ENCODE data around the gene LCMT1.
"Not testable (repeated sequence)": the region's sequence is repeated elsewhere in the genome, so short reads cannot be mapped to it uniquely, and the experiment has no call there.

LCMT1 gene

DNA sequence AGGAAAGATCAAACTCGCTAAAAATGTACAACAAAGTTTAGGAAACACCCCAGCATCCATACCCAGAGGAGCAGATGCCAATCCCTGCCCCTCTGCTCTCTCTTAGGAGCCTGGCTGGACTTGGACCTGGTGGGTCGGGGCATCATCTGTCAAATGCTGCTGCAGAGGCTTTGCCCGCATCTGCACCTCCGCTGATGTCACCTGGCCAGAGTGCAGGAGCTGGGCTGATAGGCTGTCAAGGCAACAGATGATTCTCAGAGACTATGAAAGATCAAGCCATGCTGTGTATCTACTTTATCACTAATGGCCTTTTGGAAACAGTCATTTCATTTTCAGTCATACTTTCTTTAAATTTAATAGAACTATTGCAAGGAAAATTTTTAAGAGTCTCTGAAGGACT, 15.9 kb upstream of the LCMT1 start:
- DNase-seq (ENCODE audit: low spot score): no peak

DNA sequence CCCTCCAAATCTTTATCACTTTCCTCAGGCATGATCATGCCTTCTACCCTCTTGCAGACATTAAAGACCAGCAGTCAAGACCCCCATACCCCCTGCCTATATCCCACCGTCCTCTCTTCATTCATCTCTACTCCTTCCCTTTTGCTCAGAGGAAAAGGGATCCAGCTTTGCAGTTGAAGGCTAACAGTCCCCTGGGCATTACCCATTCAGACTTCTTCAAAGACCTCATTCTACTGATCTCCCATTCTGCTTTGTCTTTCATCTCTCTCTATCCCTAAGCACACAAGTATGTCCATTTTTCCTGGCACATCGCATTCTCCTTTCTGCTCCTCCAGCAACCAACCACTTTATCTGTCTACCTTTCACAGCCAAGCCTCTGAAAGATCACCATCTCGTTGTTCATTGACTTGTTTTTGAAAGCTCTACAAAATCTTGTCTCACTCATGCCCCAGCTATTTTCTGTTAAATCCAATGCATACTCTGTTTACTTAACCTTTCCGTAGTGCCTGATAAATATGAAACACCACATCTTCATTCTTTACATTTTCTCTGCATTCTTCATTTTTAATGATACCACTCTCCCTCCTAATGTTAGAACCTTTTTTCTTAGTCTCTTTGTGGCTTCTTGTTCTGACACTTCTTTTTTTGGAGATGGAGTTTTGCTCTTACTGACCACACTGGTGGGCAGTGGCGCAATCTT, 14.1 kb upstream of the LCMT1 start:
- DNase-seq (ENCODE audit: low spot score): no peak

DNA sequence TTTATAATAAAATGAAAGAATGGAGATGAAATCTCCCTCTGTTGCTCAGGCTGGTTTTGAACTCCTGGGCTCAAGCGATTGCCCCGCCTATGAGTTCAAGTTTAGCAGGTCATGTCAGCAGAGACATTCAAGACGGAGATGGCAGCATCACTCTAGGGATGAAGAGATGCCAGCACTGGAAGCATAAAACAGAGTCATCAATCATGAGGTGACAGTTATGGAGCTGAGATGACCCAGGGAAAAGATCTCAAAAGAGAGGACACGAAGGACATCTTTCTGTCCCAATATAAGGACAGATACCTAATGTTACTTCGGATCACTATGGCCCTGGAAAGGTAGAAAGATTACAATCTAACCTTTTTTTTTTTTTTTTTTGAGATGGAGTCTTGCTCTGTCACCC, 11.0 kb upstream of the LCMT1 start:
- DNase-seq (ENCODE audit: low spot score): no peak

DNA sequence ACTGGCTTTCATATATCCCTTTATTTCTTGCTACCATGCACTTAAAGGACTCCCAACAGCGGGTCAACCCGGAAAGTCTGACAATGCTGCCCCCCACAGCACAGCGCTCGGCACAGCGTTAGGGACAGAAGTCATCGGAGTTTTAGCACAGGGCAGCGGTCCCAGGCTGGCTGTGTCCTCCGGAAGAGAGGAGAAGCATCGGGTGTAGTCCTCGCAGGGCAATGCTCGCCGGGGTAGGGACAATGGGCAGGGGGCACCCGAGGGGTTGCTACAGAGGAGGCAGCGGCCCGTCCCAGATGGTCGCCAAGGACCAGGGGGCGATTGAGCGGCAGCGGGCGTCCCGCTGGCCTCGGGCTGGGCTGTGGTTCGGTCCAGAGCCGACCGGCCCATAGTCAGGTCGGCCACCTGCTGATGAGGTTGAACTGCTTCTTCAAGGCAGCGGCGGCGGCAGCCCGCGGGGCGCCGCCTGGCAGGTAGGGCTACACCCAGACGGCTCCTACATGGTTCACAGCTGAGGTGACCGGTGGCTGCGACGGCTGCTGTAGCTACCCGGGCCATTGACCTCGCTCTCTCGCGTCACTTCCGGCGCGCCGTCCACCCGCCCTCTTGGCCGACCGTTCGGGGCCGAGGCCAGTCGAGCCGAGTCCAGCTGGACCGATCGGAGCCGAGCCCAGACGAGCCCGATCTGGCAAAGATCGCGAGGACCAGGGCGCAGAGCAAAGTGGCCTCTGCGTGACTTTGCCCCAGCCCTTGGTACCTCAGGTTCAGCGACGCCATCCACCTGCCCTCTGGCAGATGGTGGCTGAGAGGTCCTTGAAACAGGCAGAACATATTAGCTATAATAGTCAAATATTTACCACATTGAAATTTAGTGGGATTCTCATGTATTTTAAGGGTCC, 4.7 kb upstream of the LCMT1 start:
- DNase-seq (ENCODE audit: low spot score): peak; percentile 92

DNA sequence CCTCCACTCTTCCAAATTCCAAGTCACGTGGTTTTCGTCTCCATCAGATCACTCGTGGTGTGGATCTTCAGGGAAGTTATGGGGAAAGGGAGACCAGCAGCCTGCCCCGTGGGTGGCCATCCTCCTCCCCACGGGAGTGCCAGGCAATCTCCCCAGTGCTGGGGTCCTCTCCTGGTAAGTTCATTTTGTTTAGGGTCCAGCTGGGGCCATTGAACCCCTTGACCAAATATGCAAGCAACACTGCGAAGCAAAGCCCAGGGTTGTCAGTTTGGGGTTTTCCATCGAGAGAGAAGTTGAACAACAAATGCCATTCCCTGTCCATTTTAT, 4.1 kb upstream of the LCMT1 start:
- no peak for DNase-seq (ENCODE audit: low spot score)

DNA sequence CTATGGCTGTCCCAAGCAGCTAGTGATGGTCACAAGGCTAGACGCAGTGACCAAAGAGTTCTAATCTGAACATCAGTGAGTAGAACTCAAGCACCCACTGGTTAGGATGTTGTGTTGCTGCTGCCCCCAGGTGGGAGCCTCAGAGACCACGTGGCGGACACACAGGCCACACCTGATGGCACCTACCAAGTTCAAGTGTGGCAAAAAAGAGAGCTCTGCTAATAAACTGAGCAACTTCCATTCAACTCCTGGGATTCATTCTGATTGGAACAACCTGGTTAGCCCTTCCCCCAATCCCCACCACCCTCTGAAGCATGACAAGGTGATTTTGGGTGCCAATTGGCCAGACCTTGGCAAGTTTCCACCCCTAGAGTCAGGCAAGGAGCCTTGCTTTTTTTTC, 3.5 kb upstream of the LCMT1 start:
- DNase-seq (ENCODE audit: low spot score): no peak

DNA sequence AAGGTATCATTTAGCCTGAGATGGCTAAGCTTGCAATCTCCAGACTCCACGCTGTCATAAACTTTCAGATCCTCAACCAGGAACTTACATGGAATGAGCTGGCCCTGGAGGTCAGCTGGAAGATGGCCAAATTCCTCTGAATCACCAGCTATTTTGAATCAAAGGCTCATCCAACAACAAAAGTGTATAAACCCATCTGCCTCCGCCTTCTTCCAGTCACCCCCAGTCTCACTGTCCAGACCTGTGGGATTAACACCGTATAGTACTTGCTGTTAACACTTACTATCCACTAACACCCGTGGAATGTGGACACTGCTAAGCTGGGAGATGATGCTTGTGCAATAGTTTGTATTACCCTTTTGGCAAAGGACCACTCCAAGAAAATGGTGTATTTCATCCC, 1.9 kb upstream of the LCMT1 start:
- no peak for DNase-seq (ENCODE audit: low spot score)

DNA sequence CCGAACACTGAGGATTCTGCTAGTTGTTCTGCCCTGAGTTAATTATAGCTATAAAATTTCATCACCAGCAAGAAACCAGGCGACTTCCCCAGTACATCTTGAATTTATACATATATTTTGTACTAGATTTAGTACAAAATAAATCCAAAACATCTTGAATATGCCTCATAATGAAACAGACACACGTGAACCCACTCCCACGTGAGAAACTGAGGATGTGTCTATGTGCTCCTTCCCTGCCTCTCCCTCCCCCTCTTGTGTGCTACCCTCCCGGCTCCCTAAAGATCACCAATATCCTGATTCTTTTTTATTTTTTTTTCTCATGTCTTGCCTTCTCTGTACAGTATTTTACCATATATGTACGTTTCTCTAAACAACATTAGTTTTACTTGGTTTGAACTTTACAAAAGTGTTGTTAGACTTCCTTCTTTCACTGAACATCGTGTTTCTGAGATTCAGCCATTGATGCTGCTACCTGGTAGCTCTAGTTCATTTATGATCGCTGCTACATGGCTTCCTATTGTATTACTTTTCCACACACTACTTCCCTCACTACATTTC, 1.1 kb upstream of the LCMT1 start:
- DNase-seq (ENCODE audit: low spot score): no peak

DNA sequence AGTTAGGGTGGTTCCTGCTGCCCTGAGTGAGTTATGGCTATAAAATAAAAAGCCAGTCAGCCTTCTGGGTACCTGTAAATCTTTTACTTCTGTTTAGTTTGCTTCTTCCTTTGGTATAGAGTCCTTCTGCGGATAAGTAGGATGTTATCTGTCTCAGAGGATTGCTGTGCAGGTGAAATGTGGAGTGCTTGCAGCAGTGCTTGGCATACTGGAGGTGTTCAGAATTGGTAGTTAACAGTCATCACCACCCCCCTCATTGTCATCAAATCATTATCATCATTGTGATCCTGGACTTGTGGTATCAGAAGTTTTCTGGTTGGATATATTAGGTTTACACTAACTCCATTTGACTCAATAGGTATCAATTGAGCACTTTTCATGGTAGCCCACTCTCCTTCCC, 2.6 kb downstream of the LCMT1 start:
- DNase-seq (ENCODE audit: low spot score): no peak

DNA sequence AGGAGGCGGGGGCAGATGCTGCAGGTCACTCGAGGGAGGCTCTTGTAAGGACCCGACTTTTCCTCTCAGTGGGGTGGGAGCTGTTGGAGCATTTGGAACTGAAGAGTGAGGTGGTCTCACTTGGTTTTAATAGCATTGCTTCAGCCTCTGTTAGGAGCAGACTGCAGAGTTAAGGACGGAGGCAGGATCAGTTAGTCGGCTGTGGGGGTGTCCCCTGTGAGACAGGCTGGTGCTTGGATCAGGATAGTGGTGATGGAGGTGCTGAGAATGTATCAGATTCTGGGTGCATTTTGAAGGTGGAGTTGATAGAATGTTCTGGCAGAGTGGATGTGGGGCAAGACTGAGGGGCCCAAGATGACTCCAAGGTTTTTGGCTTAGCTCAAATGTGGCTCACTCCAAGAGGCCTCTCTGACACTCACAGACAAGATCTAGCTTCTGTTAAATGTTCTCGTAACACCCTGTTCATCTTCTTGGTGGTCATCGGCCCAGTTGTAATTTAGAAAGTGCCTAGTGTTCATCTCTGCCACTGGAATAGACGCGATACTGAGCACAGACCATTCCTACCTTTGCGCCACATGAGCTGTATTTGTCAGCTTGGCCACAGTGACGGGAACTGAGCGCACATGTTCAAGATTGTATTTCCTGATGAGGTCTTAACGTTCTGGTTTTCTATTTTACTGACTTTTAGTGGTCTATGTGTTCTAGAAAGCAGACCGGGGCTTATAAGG, 7.5 kb downstream of the LCMT1 start:
- no peak for DNase-seq (ENCODE audit: low spot score)

DNA sequence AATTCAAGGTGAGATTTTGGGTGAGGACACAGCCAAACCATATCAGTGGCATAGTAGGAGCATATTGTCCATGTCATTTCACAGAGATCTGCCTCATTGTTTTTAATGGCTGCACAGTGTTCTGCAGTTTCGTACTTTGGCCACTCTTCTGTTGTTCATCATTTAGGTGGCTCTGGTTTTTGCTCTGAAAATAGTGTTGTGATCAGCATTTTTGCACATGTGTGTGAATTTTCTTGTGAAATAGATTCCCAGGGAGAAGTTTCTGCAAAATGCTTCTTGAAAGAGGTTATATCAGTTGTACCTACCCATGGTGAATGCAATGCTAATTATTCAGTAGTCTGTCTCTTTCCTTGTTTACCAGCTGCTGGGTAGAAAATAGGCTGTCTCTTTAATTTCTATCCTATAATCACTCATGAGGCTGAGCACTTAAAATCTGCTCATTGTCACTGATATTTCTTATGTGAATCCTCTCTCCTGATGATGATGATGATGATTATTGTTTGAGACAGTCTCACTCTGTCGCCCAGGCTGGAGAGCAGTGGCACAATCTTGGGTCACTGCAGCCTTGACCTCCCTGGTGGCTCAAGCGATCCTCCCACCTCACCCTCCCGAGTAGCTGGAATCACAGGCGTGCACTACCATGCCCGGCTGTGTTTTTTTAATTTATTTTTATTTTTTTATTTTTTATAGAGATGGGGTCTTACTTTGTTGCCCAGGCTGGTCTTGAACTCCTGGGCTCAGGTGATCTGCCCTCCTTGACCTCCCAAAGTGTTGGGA, 10.5 kb downstream of the LCMT1 start:
- no peak for DNase-seq (ENCODE audit: low spot score)

DNA sequence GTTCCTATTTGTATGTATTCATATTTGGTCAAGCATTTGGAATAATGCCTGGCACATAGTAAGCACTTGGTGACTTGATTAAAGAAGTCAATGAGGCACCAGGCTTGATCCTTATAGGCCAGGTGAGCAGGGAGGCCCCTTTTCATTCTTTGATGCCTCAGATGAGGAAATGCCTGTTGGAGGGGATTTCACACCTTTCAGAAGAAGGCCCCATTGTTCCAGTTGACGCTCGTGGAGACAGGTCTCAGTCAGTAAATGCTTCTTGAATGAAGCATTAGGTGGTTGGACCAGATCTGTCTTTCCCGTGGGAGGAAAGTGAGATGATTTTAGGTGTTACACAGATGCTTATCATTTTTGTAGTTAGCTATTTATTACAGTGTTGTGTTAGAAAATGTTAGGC, 13.0 kb downstream of the LCMT1 start:
- DNase-seq (ENCODE audit: low spot score): no peak

DNA sequence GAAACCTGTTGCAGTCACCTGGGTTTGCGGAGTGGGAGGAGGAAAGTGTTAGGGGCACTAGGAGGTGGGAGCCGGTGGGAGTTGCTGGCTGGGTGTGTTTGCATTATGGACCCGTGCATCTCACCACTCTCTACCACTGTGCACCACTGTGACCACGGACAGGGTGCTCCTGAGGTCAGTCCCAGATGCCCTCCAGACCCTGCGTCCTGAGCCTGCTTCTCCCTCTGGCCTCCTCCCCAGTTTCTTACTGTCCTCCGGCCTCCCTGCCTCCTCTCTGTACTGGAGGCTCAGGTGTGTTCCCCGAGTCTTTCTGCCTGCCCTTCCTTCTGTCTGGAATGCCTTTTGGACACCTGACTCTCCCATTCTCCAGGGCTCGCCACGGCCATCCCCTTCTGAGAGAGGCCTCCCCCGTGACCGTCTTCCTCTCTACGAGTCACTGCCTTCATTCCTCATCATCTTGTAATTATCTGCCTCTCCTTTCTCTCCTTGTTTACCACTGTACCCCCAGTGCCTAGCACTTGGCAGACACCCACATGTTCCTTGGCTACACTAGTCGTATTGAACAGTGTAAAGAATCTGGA, 14.6 kb downstream of the LCMT1 start:
- DNase-seq (ENCODE audit: low spot score): not testable (repeated sequence)

DNA sequence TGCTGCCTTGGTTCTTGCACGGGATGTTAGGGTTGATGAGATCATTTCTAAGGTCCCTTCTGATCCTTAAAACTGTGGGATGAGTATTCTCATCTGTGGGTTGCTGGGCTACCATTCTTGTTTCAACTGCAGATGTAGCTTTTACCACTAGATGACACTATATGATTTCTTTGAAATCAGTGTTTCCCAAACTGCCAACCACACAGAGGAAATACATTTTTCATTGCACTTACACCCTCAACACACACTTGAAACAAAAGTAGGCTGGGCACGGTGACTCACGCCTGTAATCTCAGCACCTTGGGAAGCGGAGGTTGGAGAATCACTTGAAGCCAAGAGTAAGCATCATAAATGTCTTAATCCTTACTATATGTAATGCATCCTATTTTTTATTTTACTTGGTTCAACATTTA, 15.3 kb downstream of the LCMT1 start:
- DNase-seq (ENCODE audit: low spot score): peak; percentile 76

DNA sequence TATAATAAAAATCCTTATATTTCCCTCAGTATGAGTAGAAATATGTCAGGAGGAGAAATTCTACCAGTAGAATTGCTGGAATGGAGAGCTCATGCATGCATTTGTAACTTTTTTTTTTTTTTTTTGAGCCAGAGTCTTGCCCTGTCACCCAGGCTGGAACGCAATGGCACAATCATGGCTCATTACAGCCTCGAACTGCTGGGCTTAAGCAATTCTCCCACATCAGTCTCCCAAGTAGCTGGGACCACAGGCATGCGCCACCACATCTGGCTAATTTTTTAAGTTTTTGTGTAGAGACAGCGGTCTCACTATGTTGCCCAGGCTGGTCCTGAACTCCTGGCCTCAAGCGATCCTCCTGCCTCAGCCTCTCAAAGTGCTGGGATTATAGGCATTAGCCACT, 21.2 kb downstream of the LCMT1 start:
- DNase-seq (ENCODE audit: low spot score): not testable (repeated sequence)

DNA sequence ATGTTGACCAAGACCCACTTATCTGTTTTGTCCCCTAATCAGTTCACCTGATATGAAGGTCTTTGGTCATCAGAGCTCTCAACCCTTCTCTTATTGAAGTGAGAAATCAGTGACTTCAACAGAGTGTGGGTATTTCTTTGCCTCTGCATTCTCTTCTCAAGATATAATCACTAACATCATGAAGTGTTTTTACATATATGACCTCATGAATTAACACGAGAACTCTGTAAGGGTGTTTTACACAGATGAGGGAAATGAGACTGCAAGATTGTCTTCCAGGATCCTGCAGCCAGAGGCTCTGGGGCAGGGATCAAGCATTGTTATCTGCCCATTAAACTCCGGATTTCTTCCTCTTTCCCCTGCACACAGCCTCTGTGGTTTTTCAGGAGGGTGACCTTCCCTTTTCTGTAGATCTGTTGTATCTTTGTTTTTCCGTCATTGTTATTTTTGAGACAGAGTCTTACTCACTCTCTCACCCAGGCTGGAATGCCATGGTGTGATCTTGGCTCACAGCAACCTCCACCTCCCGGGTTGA, 22.7 kb downstream of the LCMT1 start:
- DNase-seq (ENCODE audit: low spot score): no peak

DNA sequence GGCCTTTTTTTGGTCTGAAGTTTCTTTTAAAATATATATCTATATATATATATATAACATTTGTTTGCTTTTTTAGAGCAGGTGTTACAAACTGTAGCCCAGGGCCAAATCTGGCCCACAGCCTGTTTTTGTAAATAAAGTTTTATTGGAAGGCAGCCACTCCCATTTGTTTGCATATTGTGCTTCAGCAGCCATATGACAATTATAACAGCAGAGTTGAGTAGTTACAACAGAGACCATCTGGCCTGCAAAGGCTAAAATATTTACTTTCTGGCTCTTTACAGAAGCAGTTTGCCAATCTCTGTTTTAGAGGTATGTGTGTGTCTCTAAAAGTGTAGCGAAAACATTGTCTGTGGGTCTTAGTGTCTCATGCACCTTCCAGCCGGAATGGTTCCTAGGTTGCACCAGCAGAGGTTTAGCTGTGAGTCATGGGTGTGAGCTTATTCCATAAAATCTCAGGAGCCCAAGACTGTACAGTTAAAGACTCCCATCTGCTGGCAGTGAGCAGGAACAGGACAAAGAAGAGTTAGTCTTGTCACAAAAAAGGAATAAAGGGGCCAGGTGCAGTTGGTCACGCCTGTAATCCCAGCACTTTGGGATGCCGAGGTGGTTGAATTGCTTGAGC, 23.8 kb downstream of the LCMT1 start:
- DNase-seq (ENCODE audit: low spot score): no peak

DNA sequence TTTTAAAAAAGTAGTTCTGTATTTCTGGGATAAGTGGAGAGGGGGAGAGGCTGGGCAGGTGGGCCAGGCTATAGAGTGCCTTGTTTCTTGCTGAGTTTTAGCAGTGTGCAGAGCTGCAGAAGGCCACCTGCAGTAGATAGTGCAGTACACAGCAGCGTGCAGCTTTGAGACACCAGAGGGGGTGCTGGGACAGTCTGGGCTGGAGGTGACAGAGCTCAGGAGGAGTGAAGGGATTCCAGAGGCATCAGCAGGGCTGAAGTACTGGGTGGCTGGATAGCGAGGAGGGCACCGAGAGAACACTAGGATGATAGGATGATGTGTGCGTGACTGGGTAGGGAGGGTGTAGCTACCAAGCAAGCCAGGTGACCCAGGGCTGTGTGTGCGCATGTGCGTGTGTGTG, 26.6 kb downstream of the LCMT1 start:
- no peak for DNase-seq (ENCODE audit: low spot score)

DNA sequence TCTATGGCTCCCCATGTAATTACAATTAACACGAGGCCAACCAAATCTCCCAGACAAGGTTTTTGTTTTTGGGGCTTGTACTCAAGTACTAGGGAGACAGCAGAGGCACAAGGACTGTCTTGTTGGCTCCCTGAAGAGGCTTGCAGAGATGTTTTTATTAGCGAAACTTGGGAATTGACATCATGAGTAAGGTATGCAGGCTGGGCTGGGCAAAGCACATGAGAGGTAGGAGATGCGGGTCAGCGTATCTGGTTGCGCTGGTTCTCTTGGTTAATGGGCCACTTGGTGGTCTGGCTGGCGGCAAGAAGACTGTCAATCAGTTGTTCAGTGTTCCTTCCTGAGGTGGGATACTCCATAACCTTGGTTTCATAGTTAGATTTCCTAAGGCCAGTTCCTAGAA, 28.9 kb downstream of the LCMT1 start:
- no peak for DNase-seq (ENCODE audit: low spot score)

DNA sequence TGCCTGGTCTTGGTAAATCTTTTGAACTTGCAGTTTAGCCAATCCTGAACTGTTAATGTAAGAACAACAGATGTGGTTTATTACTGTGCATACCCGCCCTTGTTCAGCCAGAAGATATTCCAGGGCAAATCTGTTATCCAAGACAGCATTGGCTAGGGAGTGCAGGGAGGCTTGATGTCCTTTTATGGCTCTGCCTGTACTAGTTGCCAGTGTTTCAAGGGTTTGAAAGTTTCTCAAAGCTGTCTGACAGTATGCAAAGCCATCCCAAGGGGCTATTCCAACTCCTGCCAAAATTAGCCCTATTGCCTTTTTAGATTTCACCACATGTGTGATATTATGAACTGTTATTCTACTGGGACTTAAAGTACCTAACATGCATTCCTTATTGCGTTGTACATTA, 30.1 kb downstream of the LCMT1 start:
- no peak for DNase-seq (ENCODE audit: low spot score)

DNA sequence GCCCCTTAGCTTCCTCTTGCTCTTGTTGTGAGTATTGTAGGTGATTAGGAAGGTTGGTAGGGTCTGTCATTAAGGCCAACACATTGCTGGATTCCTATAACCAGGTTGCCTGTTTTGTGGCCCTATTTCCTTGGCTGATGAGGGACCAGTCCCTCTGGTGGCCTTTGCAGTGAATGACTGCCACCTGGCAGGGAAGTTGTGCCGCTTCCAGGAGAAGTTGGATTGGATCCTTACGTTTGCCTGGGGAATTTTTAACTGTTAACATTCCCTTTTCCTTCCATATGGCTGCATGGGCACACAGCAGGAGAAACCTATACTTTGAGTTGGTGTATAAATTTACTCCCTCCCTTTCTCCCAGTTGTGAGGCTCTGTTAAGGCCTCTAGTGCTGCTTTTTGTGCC, 32.4 kb downstream of the LCMT1 start:
- no peak for DNase-seq (ENCODE audit: low spot score)

Data from putamen (tissue), 1 donor.